ENCODE results near the gene HGS.

DNA sequence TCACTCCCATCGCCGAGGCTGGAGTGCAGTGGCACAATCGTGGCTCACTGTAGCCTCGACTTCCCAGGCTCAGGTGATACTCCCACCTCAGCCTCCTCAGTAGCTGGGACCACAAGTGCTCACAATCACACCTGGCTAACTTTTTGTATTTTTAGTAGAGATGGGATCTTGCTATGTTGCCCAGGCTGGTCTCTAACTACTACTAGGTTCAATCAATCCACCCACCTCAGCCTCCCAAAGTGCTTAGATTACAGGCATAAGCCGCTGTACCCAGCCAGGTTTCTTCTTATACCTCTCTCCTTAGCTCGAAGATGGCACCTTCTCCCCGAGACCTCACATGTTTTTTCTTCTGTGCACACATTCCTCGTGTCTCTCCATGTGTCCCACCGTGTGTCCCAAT lies 43.8 kb upstream of the HGS start:
- no peak for TF ChIP-seq POLR2AphosphoS5 (IDR thresholded peaks at IDR 0.05; ENCODE audit: insufficient read depth, low read depth, low read length)
- TF ChIP-seq EZH2 (IDR thresholded peaks at IDR 0.05; ENCODE audit: borderline replicate concordance, low read depth, low read length, severe bottlenecking) = no peak
- no peak for TF ChIP-seq JUN (IDR thresholded peaks at IDR 0.05; ENCODE audit: borderline replicate concordance, insufficient read depth, insufficient read length, low read depth)
- TF ChIP-seq, protein P1, sequence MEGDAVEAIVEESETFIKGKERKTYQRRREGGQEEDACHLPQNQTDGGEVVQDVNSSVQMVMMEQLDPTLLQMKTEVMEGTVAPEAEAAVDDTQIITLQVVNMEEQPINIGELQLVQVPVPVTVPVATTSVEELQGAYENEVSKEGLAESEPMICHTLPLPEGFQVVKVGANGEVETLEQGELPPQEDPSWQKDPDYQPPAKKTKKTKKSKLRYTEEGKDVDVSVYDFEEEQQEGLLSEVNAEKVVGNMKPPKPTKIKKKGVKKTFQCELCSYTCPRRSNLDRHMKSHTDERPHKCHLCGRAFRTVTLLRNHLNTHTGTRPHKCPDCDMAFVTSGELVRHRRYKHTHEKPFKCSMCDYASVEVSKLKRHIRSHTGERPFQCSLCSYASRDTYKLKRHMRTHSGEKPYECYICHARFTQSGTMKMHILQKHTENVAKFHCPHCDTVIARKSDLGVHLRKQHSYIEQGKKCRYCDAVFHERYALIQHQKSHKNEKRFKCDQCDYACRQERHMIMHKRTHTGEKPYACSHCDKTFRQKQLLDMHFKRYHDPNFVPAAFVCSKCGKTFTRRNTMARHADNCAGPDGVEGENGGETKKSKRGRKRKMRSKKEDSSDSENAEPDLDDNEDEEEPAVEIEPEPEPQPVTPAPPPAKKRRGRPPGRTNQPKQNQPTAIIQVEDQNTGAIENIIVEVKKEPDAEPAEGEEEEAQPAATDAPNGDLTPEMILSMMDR (IDR thresholded peaks at IDR 0.05; ENCODE audit: extremely low read depth in 1 of 2, insufficient read depth in 1 of 2, low read depth in 1 of 2, low read length in 2 of 2) = no peak
- no peak for TF ChIP-seq GATA2 (IDR thresholded peaks at IDR 0.05; ENCODE audit: insufficient read depth, insufficient read length, low read depth, low read length)
- TF ChIP-seq POLR2A (IDR thresholded peaks at IDR 0.05; ENCODE audit: low read depth, low read length) = no peak
- TF ChIP-seq, protein P2, sequence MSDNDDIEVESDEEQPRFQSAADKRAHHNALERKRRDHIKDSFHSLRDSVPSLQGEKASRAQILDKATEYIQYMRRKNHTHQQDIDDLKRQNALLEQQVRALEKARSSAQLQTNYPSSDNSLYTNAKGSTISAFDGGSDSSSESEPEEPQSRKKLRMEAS (IDR thresholded peaks at IDR 0.05; ENCODE audit: insufficient read depth, insufficient read length) = no peak
- no peak for TF ChIP-seq FOS (IDR thresholded peaks at IDR 0.05; ENCODE audit: borderline replicate concordance, insufficient read depth, low read length)
- no peak for TF ChIP-seq MYC (IDR thresholded peaks at IDR 0.05; ENCODE audit: low read depth, low read length)

Measured in endothelial cell of umbilical vein (primary cell).